Measurements from ENCODE around the gene USP46.

GRCh38 chr4:52640808-52641565, 18.1 kb downstream of the USP46 start:
- TF ChIP-seq CTCF (IDR thresholded peaks at IDR 0.05) (no peak), POLR2A (IDR thresholded peaks at IDR 0.05) (no peak)
